HG03378 (cell line): Measurements from ENCODE around the gene ZNF548.
"Not testable (repeated sequence)": the region's sequence is repeated elsewhere in the genome, so short reads cannot be mapped to it uniquely, and the experiment has no call there.

Source experiments
- ATAC-seq: cut with Tn5 transposase; IDR thresholded peaks from one replicate; pipeline ENCODE4 v1.9.1; 2021; ENCODE audit warnings: mild to moderate bottlenecking, moderate library complexity; ENCODE audit not compliant: unreplicated experiment

The ZNF548 gene

DNA sequence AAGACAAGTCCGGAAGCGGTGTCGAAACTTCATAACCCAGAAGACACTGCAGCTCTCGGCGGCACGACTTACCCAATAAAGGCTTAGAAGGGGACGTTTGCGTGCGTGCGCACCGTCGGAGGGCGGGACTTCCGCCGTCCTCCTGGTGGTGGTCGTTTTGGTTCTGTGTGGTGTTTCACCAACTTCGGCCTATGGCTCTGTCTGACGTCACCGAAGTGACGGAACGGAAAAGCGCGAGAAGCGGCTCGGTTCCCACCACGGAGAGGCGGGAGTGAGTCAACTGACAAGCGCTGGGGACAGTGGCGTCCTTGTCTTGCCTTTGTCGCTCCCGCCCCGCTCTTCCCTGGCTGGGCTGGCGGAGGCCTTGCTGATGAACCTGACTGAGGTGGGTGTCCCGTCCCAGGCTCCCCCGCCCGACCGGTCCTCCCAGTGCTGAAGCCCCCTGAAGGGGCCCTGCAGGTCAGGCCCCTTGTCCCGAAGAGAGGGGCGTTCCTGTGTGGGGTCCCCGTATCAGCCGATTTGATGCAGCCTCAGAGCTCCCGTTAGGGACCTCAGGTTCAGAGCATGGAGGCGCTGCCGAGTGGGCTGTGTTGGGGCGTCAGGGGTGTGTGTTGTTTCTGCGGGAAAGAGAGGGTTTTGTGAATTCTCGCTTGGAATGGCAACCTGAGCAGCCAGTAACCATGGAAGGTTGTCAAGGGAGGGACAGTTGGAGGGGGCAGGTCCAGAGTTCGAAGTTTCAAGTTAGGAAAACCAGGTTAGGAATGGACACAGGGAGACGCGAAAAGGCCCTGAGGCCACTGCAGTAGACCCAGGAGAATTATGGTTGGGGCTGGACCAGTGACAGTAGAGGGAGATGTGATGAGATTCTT, at the start of gene ZNF548:
TSS of gene ZNF548 (plus strand) at position 125 of the 869 bp plus-strand sequence. CDS start at position 371, 246 bp downstream.
- ATAC-seq, result peak; percentile 97

DNA sequence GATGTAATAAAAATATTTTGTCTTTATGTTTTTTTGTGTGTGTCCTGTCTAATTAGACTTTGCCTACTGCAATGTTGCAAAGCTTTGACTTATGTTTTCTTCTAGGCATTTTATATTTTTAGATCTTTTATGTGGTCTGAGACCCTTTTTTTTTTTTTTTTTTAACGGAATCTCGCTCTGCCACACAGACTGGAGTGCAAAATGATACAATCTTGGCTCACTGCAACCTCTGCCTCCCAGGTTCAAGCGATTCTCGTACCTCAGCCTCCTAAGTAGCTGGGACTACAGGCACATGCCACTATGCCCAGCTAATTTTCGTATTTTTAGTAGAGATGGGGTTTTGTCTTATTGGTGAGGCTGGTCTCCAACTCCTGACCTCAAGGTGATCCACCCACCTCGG, 47.1 kb upstream of the ZNF548 start:
- no peak for ATAC-seq

DNA sequence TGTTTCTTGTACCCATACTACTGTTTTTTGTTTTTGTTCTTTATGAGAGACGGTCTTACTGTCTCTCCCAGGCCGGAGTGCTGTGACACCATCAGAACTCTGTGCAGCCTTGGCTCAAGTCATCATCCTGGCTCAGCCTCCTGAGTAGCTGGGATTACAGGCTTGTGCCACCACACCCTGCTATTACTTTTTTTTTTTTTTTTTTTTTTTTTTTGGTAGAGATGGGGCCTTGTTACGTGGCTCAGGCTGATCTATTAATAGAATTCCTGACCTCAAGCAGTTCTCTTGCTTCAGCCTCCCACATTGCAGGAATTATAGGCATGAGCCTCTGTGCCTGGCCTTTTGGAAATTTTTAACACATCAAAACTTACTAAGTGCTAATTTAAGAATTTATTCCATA, 41.5 kb upstream of the ZNF548 start:
- no peak for ATAC-seq

DNA sequence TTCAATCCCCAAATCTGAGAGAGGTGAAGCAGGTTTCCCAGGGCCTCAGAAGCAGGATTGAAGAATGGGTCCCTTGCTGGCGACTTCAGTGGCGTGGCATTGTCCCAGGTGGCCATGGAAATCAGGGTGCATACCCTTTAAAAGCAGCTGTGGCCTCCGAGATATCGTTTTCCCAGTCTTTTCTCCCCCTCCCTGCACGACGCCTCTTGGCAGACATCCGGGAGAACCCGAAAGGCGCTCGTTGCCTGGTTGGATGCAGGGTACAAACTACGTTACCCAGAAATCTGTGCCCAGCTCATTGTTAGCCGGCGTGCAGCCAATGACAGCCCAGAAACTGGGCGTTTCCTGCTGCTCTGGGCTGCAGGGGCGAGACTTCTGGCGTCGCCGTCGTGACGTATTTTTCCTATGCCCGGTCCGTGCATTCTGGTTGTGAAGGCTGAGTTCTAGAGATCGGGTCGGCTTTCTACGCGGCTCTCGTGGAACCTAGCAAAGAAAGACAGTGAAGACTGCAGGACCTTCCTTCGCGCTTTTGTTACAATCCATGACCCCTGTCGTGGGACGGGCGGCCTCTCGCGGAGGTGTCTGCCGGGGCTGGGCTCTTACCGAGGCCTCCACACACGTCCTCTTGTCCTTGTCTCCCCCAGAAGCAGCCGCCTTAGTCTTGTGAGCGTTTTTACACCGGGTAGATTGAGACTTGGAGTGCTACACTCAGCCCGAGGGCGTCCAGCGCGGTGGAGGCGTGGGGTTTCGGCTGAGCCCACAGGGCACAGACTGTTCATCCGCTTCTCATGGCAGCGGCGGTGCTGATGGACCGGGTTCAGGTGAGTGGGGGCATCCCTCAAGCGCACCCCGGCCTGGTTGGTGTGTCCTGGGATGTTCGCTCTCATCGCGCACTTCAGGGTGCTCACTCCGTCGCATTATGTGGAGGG, 38.5 kb upstream of the ZNF548 start, which contains the start of gene ZNF304:
TSS of gene ZNF304 (plus strand) at position 395 of the 929 bp plus-strand sequence. CDS start at position 789, 394 bp downstream.
- peak; percentile 91 for ATAC-seq

DNA sequence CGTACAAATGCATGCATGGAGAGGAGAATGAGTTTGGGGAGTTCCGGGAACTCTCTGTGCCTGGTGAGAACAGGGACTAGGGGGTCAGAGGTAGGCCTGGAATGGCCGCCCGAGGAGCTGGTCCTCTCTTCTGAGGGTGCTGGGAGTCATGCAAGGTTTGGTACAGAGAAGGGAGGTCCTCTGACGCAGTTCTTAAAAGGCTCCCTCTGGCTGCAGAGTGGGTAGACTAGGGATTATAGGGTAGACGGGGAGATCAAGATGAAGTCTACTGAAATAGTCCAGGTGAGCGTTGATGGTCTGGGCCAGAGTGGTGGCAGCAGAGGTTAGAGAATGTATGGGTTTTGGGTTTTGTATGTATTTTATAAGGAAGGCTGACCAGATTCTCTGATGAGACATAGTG, 37.8 kb upstream of the ZNF548 start:
- ATAC-seq, result no peak

DNA sequence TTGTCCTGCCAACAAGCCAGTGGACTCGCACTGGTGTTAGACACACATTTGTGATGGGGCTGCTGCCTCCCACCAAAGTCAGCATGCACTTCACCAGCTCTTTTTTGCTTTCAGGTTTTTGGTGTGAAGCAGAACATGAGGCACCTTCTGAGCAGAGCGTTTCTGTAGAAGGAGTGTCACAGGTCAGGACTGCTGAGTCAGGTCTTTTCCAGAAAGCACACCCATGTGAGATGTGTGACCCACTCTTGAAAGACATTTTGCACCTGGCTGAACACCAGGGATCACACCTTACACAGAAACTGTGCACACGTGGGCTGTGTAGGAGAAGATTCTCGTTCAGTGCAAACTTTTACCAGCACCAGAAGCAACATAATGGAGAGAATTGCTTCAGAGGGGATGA, 33.7 kb upstream of the ZNF548 start:
- ATAC-seq, result no peak

DNA sequence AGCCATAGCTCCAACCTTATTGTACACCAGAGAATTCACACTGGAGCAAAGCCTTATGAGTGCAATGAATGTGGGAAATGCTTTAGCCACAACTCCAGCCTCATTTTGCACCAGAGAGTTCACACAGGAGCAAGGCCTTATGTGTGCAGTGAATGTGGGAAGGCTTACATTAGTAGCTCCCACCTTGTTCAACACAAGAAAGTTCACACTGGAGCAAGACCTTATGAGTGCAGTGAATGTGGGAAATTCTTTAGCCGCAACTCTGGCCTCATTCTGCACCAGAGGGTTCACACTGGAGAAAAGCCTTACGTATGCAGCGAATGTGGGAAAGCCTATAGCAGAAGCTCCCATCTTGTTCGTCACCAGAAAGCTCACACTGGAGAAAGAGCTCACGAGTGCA, 32.2 kb upstream of the ZNF548 start:
- ATAC-seq, result no peak

DNA sequence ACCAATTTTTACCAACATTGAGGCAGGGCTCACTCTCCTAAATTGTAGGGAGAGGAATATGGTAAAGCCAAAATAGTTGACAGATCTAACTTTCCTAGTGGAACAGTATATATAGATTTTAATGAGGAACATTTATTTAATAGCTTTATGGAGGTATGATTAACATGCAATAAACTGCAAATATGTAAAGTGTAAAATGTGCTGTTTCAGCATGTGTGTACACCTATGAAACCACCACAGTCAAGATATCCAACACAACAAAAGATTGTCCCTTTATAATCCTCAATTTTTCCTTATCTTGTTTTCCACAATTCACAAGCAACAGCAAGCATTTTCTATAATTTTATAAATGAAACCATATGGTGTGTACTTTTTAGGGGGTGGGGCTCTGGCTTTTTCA, 30.4 kb upstream of the ZNF548 start:
- no peak for ATAC-seq

DNA sequence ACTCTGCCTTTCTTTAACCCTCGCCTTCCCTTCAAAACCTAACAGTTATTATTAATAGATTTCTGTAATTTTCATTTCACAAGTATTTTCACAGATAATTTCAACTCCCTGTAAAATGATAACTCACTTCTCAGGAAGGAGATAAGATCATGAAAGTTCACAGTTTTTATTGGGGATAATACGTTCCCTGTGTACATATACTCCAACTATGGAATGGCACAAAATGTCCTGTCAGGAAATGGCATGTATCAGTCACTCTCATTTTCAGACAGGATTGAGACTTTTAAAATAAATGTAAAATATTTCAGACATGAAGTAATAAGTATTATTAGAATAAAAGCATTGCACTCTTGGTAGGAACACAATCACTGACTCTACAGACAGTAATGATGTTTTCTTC, 27.2 kb upstream of the ZNF548 start:
- ATAC-seq, result no peak

DNA sequence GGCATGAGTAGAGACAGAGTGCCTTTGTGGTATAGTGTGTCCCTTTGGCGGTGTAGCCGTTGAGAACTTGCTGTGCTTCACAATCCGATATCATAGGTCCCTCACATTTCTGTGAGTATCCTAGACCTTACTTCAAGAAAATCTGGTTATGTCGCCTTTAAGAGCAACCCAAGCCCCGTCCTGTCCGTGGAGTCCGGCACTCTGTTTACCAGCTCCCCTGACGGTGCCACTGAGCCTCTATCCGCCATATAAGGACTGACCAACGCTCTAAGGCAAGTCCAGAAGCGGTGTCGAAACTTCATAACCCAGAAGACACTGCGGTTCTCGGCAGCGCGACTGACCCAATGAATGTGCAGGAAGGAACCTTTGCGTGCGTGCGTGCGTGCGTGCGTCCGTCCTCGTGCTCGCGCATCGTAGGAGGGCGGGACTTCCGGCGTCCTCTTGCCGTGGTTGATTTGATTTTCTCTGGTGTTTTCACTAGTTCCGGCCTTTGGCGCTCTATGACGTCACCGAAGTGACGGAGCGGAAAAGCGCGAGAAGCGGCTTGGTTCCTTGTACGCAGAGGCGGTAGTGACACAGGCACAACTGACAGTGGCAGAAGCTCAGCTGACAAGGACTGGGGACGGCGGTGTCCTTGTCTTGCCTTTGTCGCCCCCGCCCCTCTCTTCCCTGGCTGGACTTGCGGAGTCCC, 26.5 kb upstream of the ZNF548 start, which contains the start of the genes TRAPPC2B and ZNF547:
TSS of gene TRAPPC2B (plus strand) at position 555 of the 691 bp plus-strand sequence. CDS start 1,283 bp downstream, outside the sequence.
TSS of gene ZNF547 (plus strand) at position 555 of the 691 bp plus-strand sequence. CDS start 5,005 bp downstream, outside the sequence.
- peak; percentile 92 for ATAC-seq

DNA sequence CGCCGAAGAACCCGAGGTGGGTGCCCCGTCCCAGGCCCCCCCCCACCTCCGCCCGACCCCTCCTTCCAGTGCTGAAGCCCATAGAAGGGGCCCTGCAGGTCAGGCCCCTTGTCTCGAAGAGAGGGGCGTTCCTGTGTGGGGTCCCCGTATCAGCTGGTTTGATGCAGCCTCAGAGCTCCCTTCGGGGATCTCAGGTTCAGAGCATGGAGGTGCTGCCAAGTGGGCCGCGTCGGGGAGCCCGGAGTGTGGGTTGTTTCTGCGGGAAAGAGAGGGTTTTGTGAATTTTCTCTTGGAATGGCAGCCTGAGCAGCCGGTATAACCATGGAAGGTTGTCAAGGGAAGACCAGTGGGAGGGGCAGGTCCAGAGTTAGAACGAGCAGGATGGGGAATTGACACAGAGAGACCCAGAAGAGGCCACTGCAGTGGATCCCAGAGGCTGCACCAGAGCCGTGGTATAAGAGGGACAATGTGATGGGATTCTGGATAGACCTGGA, 25.9 kb upstream of the ZNF548 start:
- ATAC-seq, result peak; percentile 2

DNA sequence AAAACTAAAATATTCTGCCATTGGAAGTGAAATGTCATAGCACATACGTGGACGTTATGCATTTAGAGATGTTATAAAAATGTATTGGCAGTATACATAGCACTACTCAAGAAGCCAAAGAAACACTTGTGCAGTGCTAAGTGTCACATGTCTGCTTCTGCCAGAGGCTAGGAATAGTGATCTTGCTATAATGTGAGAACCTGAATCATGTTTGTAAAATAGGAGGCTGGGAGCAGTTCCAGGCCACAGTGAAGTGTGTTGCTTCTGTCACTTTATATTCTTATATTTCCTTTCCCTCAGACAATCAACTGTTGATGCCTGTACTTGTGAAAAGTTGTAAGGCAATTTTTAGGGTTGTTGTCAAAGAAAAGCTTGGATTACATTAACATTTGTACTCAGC, 22.9 kb upstream of the ZNF548 start:
- no peak for ATAC-seq

DNA sequence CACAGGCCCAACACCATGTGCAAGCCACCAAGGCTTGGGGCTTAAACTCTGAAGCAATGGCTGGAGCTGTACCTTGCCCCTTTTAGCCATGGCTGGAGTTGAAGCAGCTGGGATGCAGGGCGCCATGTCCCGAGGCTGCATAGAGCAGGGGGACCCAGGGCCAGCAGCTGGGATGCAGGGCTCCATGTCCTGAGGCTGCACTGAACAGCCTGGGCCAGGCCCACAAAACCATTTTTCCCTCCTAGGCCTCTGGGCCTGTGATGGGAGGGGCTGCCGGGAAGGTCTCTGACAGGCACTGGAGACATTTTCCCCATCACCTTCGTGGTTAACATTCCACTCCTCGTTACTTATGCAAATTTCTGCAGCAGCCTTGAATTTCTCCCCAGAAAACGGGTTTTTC, 15.5 kb upstream of the ZNF548 start:
- ATAC-seq, result no peak

DNA sequence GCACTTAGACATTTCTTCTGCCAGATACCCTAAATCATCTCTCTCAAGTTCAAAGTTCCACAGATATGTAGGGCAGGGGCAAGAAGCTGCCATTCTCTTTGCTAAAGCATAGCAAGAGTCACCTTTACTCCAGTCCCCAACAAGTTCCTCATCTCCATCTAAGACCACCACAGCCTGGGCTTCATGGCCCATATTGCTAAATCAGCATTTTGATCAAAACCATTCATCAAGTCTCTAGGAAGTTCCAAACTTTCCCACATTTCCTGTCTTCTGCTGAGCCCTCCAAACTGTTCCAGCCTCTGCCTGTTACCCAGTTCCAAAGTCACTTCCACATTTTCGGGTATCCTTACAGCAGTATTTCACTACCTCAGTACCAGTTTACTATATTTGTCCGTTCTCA, 15.0 kb upstream of the ZNF548 start:
- not testable (repeated sequence) for ATAC-seq

DNA sequence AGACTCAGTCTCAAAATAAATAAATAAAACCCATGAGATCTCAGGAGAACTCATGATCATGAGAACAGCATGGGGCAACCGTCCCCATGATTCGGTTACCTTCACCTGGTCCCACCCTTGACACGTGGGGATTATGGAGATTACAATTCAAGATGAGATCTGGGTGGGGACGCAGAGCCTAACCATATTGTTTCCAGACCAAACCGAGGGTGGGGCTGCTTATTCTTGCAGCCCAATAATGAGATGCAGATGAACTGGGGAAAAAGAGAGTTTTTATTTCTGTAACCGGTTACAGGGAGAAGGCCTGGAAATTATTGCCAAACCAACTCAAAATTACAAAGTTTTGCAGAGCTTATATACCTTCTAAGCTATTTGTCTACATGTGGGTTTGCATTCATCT, 13.5 kb upstream of the ZNF548 start:
- no peak for ATAC-seq

DNA sequence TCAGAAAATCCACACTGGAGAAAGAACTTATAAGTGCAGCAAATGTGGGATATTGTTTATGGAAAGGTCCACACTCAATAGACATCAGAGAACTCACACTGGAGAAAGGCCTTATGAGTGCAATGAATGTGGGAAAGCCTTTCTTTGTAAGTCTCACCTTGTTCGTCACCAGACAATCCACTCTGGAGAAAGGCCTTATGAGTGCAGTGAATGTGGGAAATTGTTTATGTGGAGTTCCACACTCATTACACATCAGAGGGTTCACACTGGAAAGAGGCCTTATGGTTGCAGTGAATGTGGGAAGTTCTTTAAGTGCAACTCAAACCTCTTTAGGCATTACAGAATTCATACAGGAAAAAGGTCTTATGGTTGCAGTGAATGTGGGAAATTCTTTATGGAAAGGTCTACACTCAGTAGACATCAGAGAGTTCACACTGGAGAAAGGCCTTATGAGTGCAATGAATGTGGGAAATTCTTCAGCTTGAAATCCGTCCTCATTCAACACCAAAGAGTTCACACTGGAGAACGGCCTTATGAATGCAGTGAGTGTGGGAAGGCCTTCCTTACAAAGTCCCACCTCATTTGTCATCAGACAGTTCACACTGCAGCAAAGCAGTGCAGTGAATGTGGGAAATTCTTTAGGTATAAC, 12.0 kb upstream of the ZNF548 start:
- no peak for ATAC-seq

DNA sequence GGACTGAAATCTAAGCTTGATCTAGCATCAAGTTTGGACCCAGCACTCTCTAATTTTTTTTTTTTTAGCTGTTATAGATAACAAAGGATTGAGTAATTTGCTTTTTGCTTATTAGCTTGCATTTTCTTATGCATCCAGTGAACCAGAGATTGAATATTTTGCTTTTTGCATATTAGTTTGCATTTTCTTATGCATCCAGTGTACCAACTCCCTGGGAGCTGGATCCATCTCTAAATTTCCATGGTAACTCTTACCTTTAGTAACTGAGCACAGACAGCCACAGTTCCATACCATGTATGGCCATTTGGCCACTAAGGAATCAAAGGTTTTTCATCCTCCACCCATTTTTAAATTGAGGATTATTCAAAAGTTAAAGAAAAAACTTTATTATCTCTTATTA, 8.7 kb upstream of the ZNF548 start:
- ATAC-seq, result no peak

DNA sequence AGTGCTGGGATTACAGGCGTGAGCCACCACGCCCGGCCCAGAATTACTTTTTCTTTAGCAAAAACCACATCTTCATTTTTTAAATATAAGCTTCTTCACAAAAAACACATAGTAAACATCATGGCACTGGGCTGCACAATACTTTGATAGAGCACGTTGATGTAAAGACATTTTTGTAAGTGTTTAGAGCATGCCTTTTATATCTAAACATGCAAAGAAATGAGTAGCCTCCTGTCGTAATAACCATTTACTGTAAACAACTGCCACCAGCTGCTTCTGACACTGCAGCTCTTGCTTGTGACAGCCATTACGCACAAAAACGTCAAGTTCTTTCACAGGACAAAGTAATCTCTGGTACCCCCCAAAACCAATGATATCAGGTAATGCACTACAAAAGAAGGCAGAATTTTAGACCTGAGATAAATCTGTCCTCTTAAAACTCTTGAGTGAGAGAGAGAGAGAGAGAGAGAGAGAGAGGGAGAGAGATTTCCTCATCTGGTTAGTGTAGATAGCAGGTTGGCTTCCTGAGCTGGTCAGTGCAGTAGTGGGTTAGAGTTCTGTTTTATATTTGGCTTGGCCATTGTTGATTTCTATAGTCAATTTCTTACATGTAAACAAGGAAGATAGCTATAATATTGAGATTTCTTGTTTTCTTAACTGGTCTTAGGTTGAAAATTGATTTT, 6.7 kb upstream of the ZNF548 start:
- no peak for ATAC-seq

DNA sequence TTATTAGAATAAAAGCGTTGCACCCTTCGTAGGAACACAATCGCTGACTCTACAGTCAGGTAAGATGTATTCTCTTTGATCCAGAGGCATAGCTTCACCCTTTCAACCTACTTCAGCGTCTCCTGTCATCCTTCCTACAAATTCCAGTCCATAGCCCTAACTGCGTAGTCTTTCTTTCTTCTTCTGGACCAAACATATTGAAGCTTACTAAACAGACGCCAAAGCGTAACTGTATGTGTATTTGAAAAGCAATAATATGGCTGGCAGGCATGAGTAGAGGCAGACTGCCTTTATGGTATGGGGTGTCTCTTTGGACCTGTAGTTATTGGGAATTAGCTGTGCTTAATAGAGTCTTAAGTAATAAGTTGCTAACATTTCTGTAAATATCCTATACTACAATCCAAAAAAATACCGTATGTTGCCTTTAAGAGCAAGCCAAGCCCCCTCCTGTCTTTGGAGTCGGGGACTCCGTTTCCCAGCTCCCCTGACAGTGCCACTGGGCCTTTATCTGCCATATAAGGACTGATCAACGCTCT, 392 bp upstream of the ZNF548 start:
- no peak for ATAC-seq
